OCI-LY1 (cell line): Measurements from ENCODE around the gene DNAJB5.

ENCODE experiments used
- H2AFZ ChIP-seq: fragments of 200-600 bp; sonication (generic), shearing (Covaris generic); 2 replicates; pipeline ENCODE4 v1.6.0; 2014; ENCODE audit warnings: antibody characterized with exemption, mild to moderate bottlenecking, low read length
- H3F3A ChIP-seq: fragments of 200-600 bp; sonication (generic), shearing (Covaris generic); 2 replicates; pipeline ENCODE4 v1.6.0; 2014; ENCODE audit warnings: mild to moderate bottlenecking, antibody characterized with exemption, low read length, moderate library complexity; ENCODE audit not compliant: insufficient read depth
- H3K27ac ChIP-seq: fragments of 200-600 bp; sonication (generic); 2 replicates; pipeline ENCODE4 v1.5.1; 2014; ENCODE audit warnings: low read length, mixed run types, mild to moderate bottlenecking, low read depth; ENCODE audit not compliant: poor library complexity, severe bottlenecking
- H3K27me3 ChIP-seq: fragments of 200-600 bp; sonication (generic); 2 replicates; pipeline ENCODE4 v1.6.0; 2014; ENCODE audit warnings: antibody characterized with exemption, mild to moderate bottlenecking, low read length, moderate library complexity; ENCODE audit not compliant: insufficient read depth
- H3K36me3 ChIP-seq: fragments of 200-600 bp; sonication (generic); 2 replicates; pipeline ENCODE4 v1.6.1; 2014; ENCODE audit warnings: mild to moderate bottlenecking, antibody characterized with exemption, low read length, moderate library complexity, mixed read lengths; ENCODE audit not compliant: insufficient read depth
- H3K4me1 ChIP-seq: fragments of 200-600 bp; sonication (generic); 2 replicates; pipeline ENCODE4 v1.5.1; 2014; ENCODE audit warnings: mild to moderate bottlenecking, low read length, moderate library complexity; ENCODE audit not compliant: insufficient read depth, severe bottlenecking
- H3K4me2 ChIP-seq: fragments of 200-600 bp; sonication (generic), shearing (Covaris generic); 2 replicates; pipeline ENCODE4 v1.6.1; 2014; ENCODE audit warnings: low read length
- H3K4me3 ChIP-seq: fragments of 200-600 bp; sonication (generic); 2 replicates; pipeline ENCODE4 v1.5.1; 2014; ENCODE audit warnings: low read length, low read depth, mild to moderate bottlenecking, mixed read lengths; ENCODE audit not compliant: poor library complexity, severe bottlenecking
- H3K79me2 ChIP-seq: fragments of 200-600 bp; shearing (Covaris generic); 2 replicates; pipeline ENCODE4 v1.6.1; 2016; ENCODE audit warnings: mixed run types, low read length, mixed read lengths; ENCODE audit not compliant: insufficient read depth
- H3K9ac ChIP-seq: fragments of 200-600 bp; sonication (generic), shearing (Covaris generic); 2 replicates; pipeline ENCODE4 v1.6.1; 2014; ENCODE audit warnings: mild to moderate bottlenecking, low read length, mixed read lengths
- H3K9me2 ChIP-seq: fragments of 200-600 bp; sonication (generic), shearing (Covaris generic); 2 replicates; pipeline ENCODE4 v1.6.1; 2014; ENCODE audit warnings: low read depth, mild to moderate bottlenecking, low read length, mixed read lengths
- H3K9me3 ChIP-seq: fragments of 200-600 bp; shearing (Covaris generic); 2 replicates; pipeline ENCODE4 v1.6.1; 2014; ENCODE audit warnings: low read length, mixed read lengths
- H4K20me1 ChIP-seq: fragments of 200-600 bp; sonication (generic), shearing (Covaris generic); 2 replicates; pipeline ENCODE4 v1.6.0; 2016; ENCODE audit warnings: mild to moderate bottlenecking, low read length; ENCODE audit not compliant: insufficient read depth
- CTCF ChIP-seq: fragments of 200-600 bp; sonication (generic), shearing (Covaris generic); IDR thresholded peaks from 2 replicates; pipeline ENCODE4 v1.5.1; 2017; ENCODE audit warnings: mild to moderate bottlenecking, antibody characterized with exemption, low read length, moderate library complexity, mixed read lengths
- EZH2 ChIP-seq: fragments of 200-600 bp; sonication (generic), shearing (Covaris generic); IDR thresholded peaks from 2 replicates; pipeline ENCODE4 v1.8.0; 2017; ENCODE audit warnings: borderline replicate concordance, mixed run types, mild to moderate bottlenecking, antibody characterized with exemption, low read length, moderate library complexity, mixed read lengths

Gene DNAJB5

GRCh38 chr9:34983209-34983608 is 6.3 kb upstream of the DNAJB5 start:
- TF ChIP-seq EZH2 = no peak
- TF ChIP-seq CTCF = no peak
- Histone ChIP-seq H3K79me2 (no peaks in the 10 kb centered on the region), H3K4me2 (no peak overlapping the region), H3K4me1 (peaks cover 2% of the 10 kb centered on the region), H3K27ac (no peak overlapping the region), H3K9me3 (no peaks in the 10 kb centered on the region), H3K27me3 (peaks cover 4% of the 10 kb centered on the region; the same call in 1 of the 2 replicates), H3F3A (no peaks in the 10 kb centered on the region), H2AFZ (no peak overlapping the region), H3K36me3 (no peaks in the 10 kb centered on the region), H4K20me1 (no peaks in the 10 kb centered on the region), H3K4me3 (no peak overlapping the region), H3K9me2 (no peaks in the 10 kb centered on the region), H3K9ac (no peak overlapping the region)

- Histone ChIP-seq H3K9ac (no peak overlapping the region), H3K4me1 (peaks cover 9% of the 10 kb centered on the region), H3K9me2 (no peaks in the 10 kb centered on the region), H2AFZ (no peak overlapping the region), H3K27ac (no peak overlapping the region), H3K4me3 (no peak overlapping the region), H3K4me2 (no peak overlapping the region), H3K79me2 (no peaks in the 10 kb centered on the region), H3F3A (no peaks in the 10 kb centered on the region), H3K36me3 (no peaks in the 10 kb centered on the region), H4K20me1 (no peaks in the 10 kb centered on the region), H3K9me3 (no peaks in the 10 kb centered on the region), H3K27me3 (no peaks in the 10 kb centered on the region; the same call in 1 of the 2 replicates)
- no peak for TF ChIP-seq CTCF
- TF ChIP-seq EZH2 = no peak
Observed at GRCh38 chr9:34984049-34984448, 5.5 kb upstream of the DNAJB5 start.

- Histone ChIP-seq H3K27me3 (no peaks in the 10 kb centered on the region), H3K4me3 (no peak overlapping the region), H3K4me2 (no peak overlapping the region), H3K4me1 (peaks cover 13% of the 10 kb centered on the region), H3K36me3 (no peaks in the 10 kb centered on the region), H4K20me1 (no peaks in the 10 kb centered on the region), H3K79me2 (no peaks in the 10 kb centered on the region), H2AFZ (no peak overlapping the region), H3K9ac (no peak overlapping the region), H3K9me3 (no peaks in the 10 kb centered on the region), H3K9me2 (no peaks in the 10 kb centered on the region), H3F3A (no peaks in the 10 kb centered on the region), H3K27ac (no peak overlapping the region)
- TF ChIP-seq EZH2 (no peak), CTCF (peak; percentile 87)
Observed at GRCh38 chr9:34985311-34985899, 4.1 kb upstream of the DNAJB5 start.
